Liver (tissue), 9 donors: ENCODE results near the gene IFIT1. TPM values are rescaled to one million over a fixed set of nuclear protein-coding genes. Genes with fewer than 3 reads are reported as not detected.
"Not testable (repeated sequence)": the region's sequence is repeated elsewhere in the genome, so short reads cannot be mapped to it uniquely, and the experiment has no call there.

ENCODE experiments used
- DNase-seq: peaks from one replicate; pipeline ENCODE4 v3.0.0-alpha.2; 2017; ENCODE audit warnings: low spot score
- H3K27ac ChIP-seq, 2 donors: one replicate each; pipeline ENCODE4 v1.7.0; 2013; ENCODE audit warnings: inconsistent platforms in 2 of 2, low read length in 2 of 2, control low read depth in 1 of 2, low read depth in 1 of 2, mild to moderate bottlenecking in 1 of 2
- H3K27me3 ChIP-seq, 4 donors: one replicate each; pipeline versions ENCODE4 v1.6.1 to v1.7.0; 2013; ENCODE audit warnings: low read length in 3 of 4, inconsistent platforms in 1 of 4, mild to moderate bottlenecking in 1 of 4, moderate library complexity in 1 of 4; ENCODE audit not compliant: control insufficient read depth in 4 of 4, insufficient read depth in 4 of 4
- H3K36me3 ChIP-seq, 4 donors: one replicate each; pipeline versions ENCODE4 v1.6.1 to v1.7.0; 2013; ENCODE audit warnings: low read length in 3 of 4, mild to moderate bottlenecking in 3 of 4, low read depth in 1 of 4, moderate library complexity in 1 of 4; ENCODE audit not compliant: control insufficient read depth in 4 of 4, insufficient read depth in 3 of 4
- H3K4me1 ChIP-seq, 4 donors: one replicate each; pipeline versions ENCODE4 v1.6.1 to v1.7.0; 2013; ENCODE audit warnings: low read length in 3 of 4, mild to moderate bottlenecking in 3 of 4, moderate library complexity in 1 of 4; ENCODE audit not compliant: control insufficient read depth in 4 of 4, insufficient read depth in 4 of 4
- H3K4me3 ChIP-seq, 3 donors: one replicate each; pipeline versions ENCODE4 v1.6.1 to v1.7.0; 2013; ENCODE audit warnings: low read length in 3 of 3, control low read depth in 1 of 3, low read depth in 1 of 3, mild to moderate bottlenecking in 1 of 3
- H3K9ac ChIP-seq, 2 donors: one replicate each; pipeline ENCODE4 v1.7.0; 2013; ENCODE audit warnings: low read length in 2 of 2, mild to moderate bottlenecking in 2 of 2, moderate library complexity in 2 of 2, control low read depth in 1 of 2, low read depth in 1 of 2
- H3K9me3 ChIP-seq, 4 donors: one replicate each; pipeline versions ENCODE4 v1.6.1 to v1.7.0; 2013; ENCODE audit warnings: low read length in 3 of 4; ENCODE audit not compliant: control insufficient read depth in 4 of 4
- ATF3 ChIP-seq: IDR thresholded peaks from 2 replicates; pipeline ENCODE4 v1.6.1; 2016; ENCODE audit warnings: antibody characterized with exemption
- CTCF ChIP-seq: fragments of 150-350 bp; IDR thresholded peaks from 2 replicates; pipeline ENCODE4 v1.5.1; 2017; ENCODE audit warnings: improper control_type of control experiment, low read depth, low read length; ENCODE audit not compliant: missing input control
- EGR1 ChIP-seq, 2 donors: IDR thresholded peaks; 2 replicates each; pipeline ENCODE4 v1.6.1; 2016 to 2018; ENCODE audit warnings: antibody characterized with exemption in 2 of 2, low read depth in 2 of 2
- FOXA1 ChIP-seq: IDR thresholded peaks from 2 replicates; pipeline ENCODE4 v1.6.1; 2016; ENCODE audit warnings: antibody characterized with exemption
- FOXA2 ChIP-seq: IDR thresholded peaks from 2 replicates; pipeline ENCODE4 v1.6.1; 2016; ENCODE audit warnings: antibody characterized with exemption
- GABPA ChIP-seq, 2 donors: IDR thresholded peaks in 1 of 2; conservative IDR thresholded peaks in 1 of 2; 2 replicates each; pipeline ENCODE4 v1.6.1; 2016; ENCODE audit warnings: antibody characterized with exemption in 2 of 2, mild to moderate bottlenecking in 1 of 2, moderate library complexity in 1 of 2
- HNF4A ChIP-seq, 2 donors: conservative IDR thresholded peaks; 2 replicates each; pipeline ENCODE4 v1.6.1; 2016; ENCODE audit warnings: antibody characterized with exemption in 2 of 2, mild to moderate bottlenecking in 2 of 2
- HNF4G ChIP-seq: IDR thresholded peaks from 2 replicates; pipeline ENCODE4 v1.6.1; 2016; ENCODE audit warnings: antibody characterized with exemption
- MAX ChIP-seq: IDR thresholded peaks from 2 replicates; pipeline ENCODE4 v1.6.1; 2016; ENCODE audit warnings: antibody characterized with exemption
- NR2F2 ChIP-seq: IDR thresholded peaks from 2 replicates; pipeline ENCODE4 v1.6.1; 2016; ENCODE audit warnings: antibody characterized with exemption
- RAD21 ChIP-seq, 2 donors: IDR thresholded peaks; 2 replicates each; pipeline ENCODE4 v1.6.1; 2016; ENCODE audit warnings: antibody characterized with exemption in 2 of 2, mild to moderate bottlenecking in 2 of 2
- REST ChIP-seq: IDR thresholded peaks from 2 replicates; pipeline ENCODE4 v1.6.1; 2016; ENCODE audit warnings: antibody characterized with exemption, mild to moderate bottlenecking
- RXRA ChIP-seq, 2 donors: IDR thresholded peaks; 2 replicates each; pipeline ENCODE4 v1.6.1; 2017 to 2018; ENCODE audit warnings: antibody characterized with exemption in 2 of 2, mild to moderate bottlenecking in 1 of 2
- TAF1 ChIP-seq: conservative IDR thresholded peaks from 2 replicates; pipeline ENCODE4 v1.6.1; 2016; ENCODE audit warnings: antibody characterized with exemption, mild to moderate bottlenecking
- YY1 ChIP-seq: IDR thresholded peaks from 2 replicates; pipeline ENCODE4 v1.6.1; 2016; ENCODE audit warnings: antibody characterized with exemption, mild to moderate bottlenecking
- WGBS: extraction: QIAGEN DNeasy Blood & Tissue Kit; methylation state at CpG from one replicate; pipeline ENCODE4 v1.1.7; 2013; 5-methylcytosine and 5-hydroxymethylcytosine counted together
- polyA plus RNA-seq, 2 donors: library from polyadenylated mRNA; stranded (reverse) in 1 of 2; unstranded in 1 of 2; fragments of 200-250 nt in 1 of 2; fragments of >200 nt in 1 of 2; fragmentation: Nextera tagmentation in 1 of 2; extraction: Ambion mirVana in 1 of 2; gene quantifications; one replicate each; pipeline versions ENCODE4 v1.2.1 to v1.2.3, GENCODE V29; 2013 to 2015
- total RNA-seq, 2 donors: library from RNA; depleted of rRNA; stranded (reverse); fragments of >200 nt; gene quantifications; one replicate each; pipeline ENCODE4 v1.2.3, GENCODE V29; 2014
- donor health status: healthy.
- donor health status: healthy.
- donor health status: healthy.
- donor health status: healthy.
- donor health status: healthy.

The IFIT1 gene
- total and polyA plus RNA-seq, 4 donors = 8.1 to 17.5 (median 11.6) TPM

- TF ChIP-seq ATF3 (no peak), GABPA (IDR thresholded peaks at IDR 0.05 in 1 of 2, conservative IDR thresholded peaks at IDR 0.05 in 1 of 2) (no peak), FOXA1 (no peak), NR2F2 (no peak), EGR1 (IDR thresholded peaks at IDR 0.05; ENCODE audit: low read depth in 2 of 2) (no peak)
Measured at GRCh38 chr10:89442289-89442688, 49.9 kb downstream of the IFIT1 start (continued).

GRCh38 chr10:89444819-89445218 lies 52.4 kb downstream of the IFIT1 start:
- 72% methylated on average over 7 of the region's 7 CpGs for WGBS
- DNase-seq, H3K9me3 ChIP-seq, H3K4me3 ChIP-seq, H3K27me3 ChIP-seq, H3K36me3 ChIP-seq, H3K27ac ChIP-seq, H3K9ac ChIP-seq: not testable (repeated sequence)
- peaks cover 2 to 13% (median 5%) of the 10 kb centered on the region in 4 donors for H3K4me1 ChIP-seq

- Histone ChIP-seq H3K27ac (no peak overlapping the region), H3K9ac (no peak overlapping the region), H3K36me3 (no peaks in the 10 kb centered on the region), H3K9me3 (no peaks in the 10 kb centered on the region), H3K4me3 (no peak overlapping the region), H3K4me1 (no peaks in the 10 kb centered on the region), H3K27me3 (no peaks in the 10 kb centered on the region)
- DNase-seq = no peak
- 75% methylated on average over 2 of the region's 2 CpGs for WGBS
- TF ChIP-seq FOXA1 (no peak), MAX (no peak)
Measured at GRCh38 chr10:89450901-89451300, 58.5 kb downstream of the IFIT1 start.

GRCh38 chr10:89452193-89452592 lies 59.8 kb downstream of the IFIT1 start:
- no peak overlapping the region for H3K27ac ChIP-seq
- TF ChIP-seq FOXA2 = no peak
- H3K9ac ChIP-seq = no peak overlapping the region
- no peak overlapping the region for H3K4me3 ChIP-seq
- no peaks in the 10 kb centered on the region for H3K36me3 ChIP-seq
- DNase-seq = no peak
- WGBS = 70% methylated on average over 1 of the region's 1 CpG
- no peaks in the 10 kb centered on the region for H3K27me3 ChIP-seq
- H3K9me3 ChIP-seq = no peaks in the 10 kb centered on the region
- H3K4me1 ChIP-seq = no peaks in the 10 kb centered on the region

GRCh38 chr10:89454561-89455347 lies 62.3 kb downstream of the IFIT1 start:
- Histone ChIP-seq H3K9ac (no peak overlapping the region), H3K27ac (no peak overlapping the region), H3K4me3 (no peak overlapping the region), H3K4me1 (peaks cover 0 to 1% (median 0%) of the 10 kb centered on the region in 4 donors), H3K27me3 (no peaks in the 10 kb centered on the region), H3K36me3 (no peaks in the 10 kb centered on the region), H3K9me3 (no peaks in the 10 kb centered on the region)
- 84% methylated on average over 1 of the region's 1 CpG for WGBS
- DNase-seq = no peak
- TF ChIP-seq TAF1 (no peak), CTCF (no peak), FOXA2 (no peak), MAX (no peak), HNF4A (conservative IDR thresholded peaks at IDR 0.05) (no peak), EGR1 (IDR thresholded peaks at IDR 0.05; ENCODE audit: low read depth in 2 of 2) (no peak), REST (no peak), NR2F2 (no peak), YY1 (no peak), FOXA1 (no peak), RXRA (IDR thresholded peaks at IDR 0.05) (no peak), HNF4G (no peak), RAD21 (IDR thresholded peaks at IDR 0.05) (no peak)
